Embryonic facial prominence (tissue), 1 donor: ENCODE measurements around the gene CAMTA1.

Experiments used
- DNase-seq: peaks from one replicate; pipeline ENCODE4 v3.0.0-alpha.2; 2016; ENCODE audit errors: extremely low spot score

The CAMTA1 gene

GRCh38 chr1:7450838-7451237 is 665.6 kb downstream of the CAMTA1 start:
- DNase-seq, result no peak

- DNase-seq, result no peak
Observed at GRCh38 chr1:7453038-7453437, 667.8 kb downstream of the CAMTA1 start.

- no peak for DNase-seq
Observed at GRCh38 chr1:7454052-7454815, 669.0 kb downstream of the CAMTA1 start.

GRCh38 chr1:7454895-7455784 is 669.9 kb downstream of the CAMTA1 start:
- peak; percentile 42 for DNase-seq

- DNase-seq, result no peak
Observed at GRCh38 chr1:7455796-7456721, 670.8 kb downstream of the CAMTA1 start.

GRCh38 chr1:7456722-7457082 is 671.4 kb downstream of the CAMTA1 start:
- no peak for DNase-seq

GRCh38 chr1:7457811-7458210 is 672.6 kb downstream of the CAMTA1 start:
- DNase-seq, result no peak

GRCh38 chr1:7458946-7459345 is 673.7 kb downstream of the CAMTA1 start:
- DNase-seq, result no peak

- no peak for DNase-seq
Observed at GRCh38 chr1:7459914-7460313, 674.7 kb downstream of the CAMTA1 start.

- DNase-seq, result no peak
Observed at GRCh38 chr1:7460807-7461206, 675.6 kb downstream of the CAMTA1 start.

GRCh38 chr1:7462617-7463016 is 677.4 kb downstream of the CAMTA1 start:
- no peak for DNase-seq

GRCh38 chr1:7463526-7463925 is 678.3 kb downstream of the CAMTA1 start:
- no peak for DNase-seq

- no peak for DNase-seq
Observed at GRCh38 chr1:7464736-7465135, 679.5 kb downstream of the CAMTA1 start.

- no peak for DNase-seq
Observed at GRCh38 chr1:7467476-7468175, 682.4 kb downstream of the CAMTA1 start.

- no peak for DNase-seq
Observed at GRCh38 chr1:7468248-7468647, 683.0 kb downstream of the CAMTA1 start.

GRCh38 chr1:7469255-7469938 is 684.1 kb downstream of the CAMTA1 start:
- DNase-seq, result no peak

- no peak for DNase-seq
Observed at GRCh38 chr1:7470904-7471638, 685.8 kb downstream of the CAMTA1 start.

- no peak for DNase-seq
Observed at GRCh38 chr1:7471836-7472235, 686.6 kb downstream of the CAMTA1 start.

- DNase-seq, result no peak
Observed at GRCh38 chr1:7473223-7474142, 688.2 kb downstream of the CAMTA1 start.
